ENCODE results near the gene CDO1. TPM values are rescaled to one million over a fixed set of nuclear protein-coding genes. Genes with fewer than 3 reads are reported as not detected.

The CDO1 gene
- total and polyA plus RNA-seq, 2 experiments from 2014 or later = 24.5 to 29.2 TPM

DNA sequence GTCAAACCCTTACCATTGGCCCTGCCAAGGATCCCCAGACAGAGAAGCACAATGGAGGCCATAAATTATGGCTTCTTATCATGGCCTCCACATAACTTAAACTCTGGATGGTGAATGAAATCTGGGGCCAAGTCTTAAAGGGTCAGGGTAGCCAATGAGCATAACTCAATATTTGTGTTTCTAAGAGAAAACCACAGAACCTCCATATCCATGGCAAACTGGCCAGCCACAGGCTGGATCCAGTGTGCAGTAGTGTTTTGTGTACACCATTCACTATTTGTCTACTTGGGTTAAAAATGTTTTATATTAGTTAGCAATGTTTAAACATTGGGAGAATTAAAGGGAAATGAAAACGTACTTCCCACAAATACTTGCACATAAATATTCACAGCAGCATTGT, 60.8 kb downstream of the CDO1 start (continued):
- no peak for TF ChIP-seq STAT1 (IDR thresholded peaks at IDR 0.05; ENCODE audit: unreplicated experiment)
- TF ChIP-seq ETS1 (IDR thresholded peaks at IDR 0.05) = no peak
- TF ChIP-seq CTCF (conservative IDR thresholded peaks at IDR 0.05; ENCODE audit: low read depth in 2 of 2) = no peak
- TF ChIP-seq ZNF331 (CRISPR knock-in tag; IDR thresholded peaks at IDR 0.05; ENCODE audit: low read depth) = no peak
- TF ChIP-seq JUNB (IDR thresholded peaks at IDR 0.05; ENCODE audit: unreplicated experiment) = no peak
- no peak for TF ChIP-seq ZNF114 (CRISPR knock-in tag; IDR thresholded peaks at IDR 0.05)
- no peak for TF ChIP-seq EZH2phosphoT487 (IDR thresholded peaks at IDR 0.05; ENCODE audit: unreplicated experiment)
- no peak for TF ChIP-seq EZH2 (IDR thresholded peaks at IDR 0.05; ENCODE audit: low read depth, unreplicated experiment)
- TF ChIP-seq, protein P1, sequence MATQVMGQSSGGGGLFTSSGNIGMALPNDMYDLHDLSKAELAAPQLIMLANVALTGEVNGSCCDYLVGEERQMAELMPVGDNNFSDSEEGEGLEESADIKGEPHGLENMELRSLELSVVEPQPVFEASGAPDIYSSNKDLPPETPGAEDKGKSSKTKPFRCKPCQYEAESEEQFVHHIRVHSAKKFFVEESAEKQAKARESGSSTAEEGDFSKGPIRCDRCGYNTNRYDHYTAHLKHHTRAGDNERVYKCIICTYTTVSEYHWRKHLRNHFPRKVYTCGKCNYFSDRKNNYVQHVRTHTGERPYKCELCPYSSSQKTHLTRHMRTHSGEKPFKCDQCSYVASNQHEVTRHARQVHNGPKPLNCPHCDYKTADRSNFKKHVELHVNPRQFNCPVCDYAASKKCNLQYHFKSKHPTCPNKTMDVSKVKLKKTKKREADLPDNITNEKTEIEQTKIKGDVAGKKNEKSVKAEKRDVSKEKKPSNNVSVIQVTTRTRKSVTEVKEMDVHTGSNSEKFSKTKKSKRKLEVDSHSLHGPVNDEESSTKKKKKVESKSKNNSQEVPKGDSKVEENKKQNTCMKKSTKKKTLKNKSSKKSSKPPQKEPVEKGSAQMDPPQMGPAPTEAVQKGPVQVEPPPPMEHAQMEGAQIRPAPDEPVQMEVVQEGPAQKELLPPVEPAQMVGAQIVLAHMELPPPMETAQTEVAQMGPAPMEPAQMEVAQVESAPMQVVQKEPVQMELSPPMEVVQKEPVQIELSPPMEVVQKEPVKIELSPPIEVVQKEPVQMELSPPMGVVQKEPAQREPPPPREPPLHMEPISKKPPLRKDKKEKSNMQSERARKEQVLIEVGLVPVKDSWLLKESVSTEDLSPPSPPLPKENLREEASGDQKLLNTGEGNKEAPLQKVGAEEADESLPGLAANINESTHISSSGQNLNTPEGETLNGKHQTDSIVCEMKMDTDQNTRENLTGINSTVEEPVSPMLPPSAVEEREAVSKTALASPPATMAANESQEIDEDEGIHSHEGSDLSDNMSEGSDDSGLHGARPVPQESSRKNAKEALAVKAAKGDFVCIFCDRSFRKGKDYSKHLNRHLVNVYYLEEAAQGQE (IDR thresholded peaks at IDR 0.05; ENCODE audit: unreplicated experiment) = no peak
- no peak for TF ChIP-seq POLR2AphosphoS5 (IDR thresholded peaks at IDR 0.05; ENCODE audit: low read depth)

Small RNA genes within 50 kb of the gene (small RNA-seq; reads per million reads assigned to genes)
- 1.4 reads per million, percentile 72 among the genes with 10 or more reads in this experiment for gene RNU2-49P (ENCODE audit: low replicate concordance)

Other genes with a start within 250 kb of the CDO1 start
- not detected in 2 replicates for gene TICAM2, start 214.2 kb downstream of the CDO1 start, total RNA-seq (2014; rRNA removed; shearing (Covaris generic))
- 1.0 and 1.4 TPM in 2 replicates for gene TICAM2, start 214.2 kb downstream of the CDO1 start, polyA plus RNA-seq (2016; fragmentation: Nextera tagmentation; extraction: Ambion mirVana)
- 104 and 158 TPM in 2 replicates for gene TMED7, start 190.6 kb downstream of the CDO1 start, total RNA-seq (2014; rRNA removed; shearing (Covaris generic))
- gene TMED7, start 190.6 kb downstream of the CDO1 start, polyA plus RNA-seq (2016; fragmentation: Nextera tagmentation; extraction: Ambion mirVana) = 30.2 and 31.7 TPM in 2 replicates
- gene ATG12, start 24.9 kb upstream of the CDO1 start, total RNA-seq (2014; rRNA removed; shearing (Covaris generic)) = 52.6 and 60.0 TPM in 2 replicates
- gene ATG12, start 24.9 kb upstream of the CDO1 start, polyA plus RNA-seq (2016; fragmentation: Nextera tagmentation; extraction: Ambion mirVana) = 92.5 and 109 TPM in 2 replicates
- gene AP3S1, start 25.3 kb upstream of the CDO1 start, total RNA-seq (2014; rRNA removed; shearing (Covaris generic)) = 232 and 321 TPM in 2 replicates
- gene AP3S1, start 25.3 kb upstream of the CDO1 start, polyA plus RNA-seq (2016; fragmentation: Nextera tagmentation; extraction: Ambion mirVana) = 135 and 143 TPM in 2 replicates
- gene LVRN, start 145.8 kb upstream of the CDO1 start, total RNA-seq (2014; rRNA removed; shearing (Covaris generic)) = 0.39 and 0.45 TPM in 2 replicates
- 0.24 and 0.31 TPM in 2 replicates for gene LVRN, start 145.8 kb upstream of the CDO1 start, polyA plus RNA-seq (2016; fragmentation: Nextera tagmentation; extraction: Ambion mirVana)
- gene ARL14EPL, start 215.8 kb upstream of the CDO1 start, total RNA-seq (2014; rRNA removed; shearing (Covaris generic)) = not detected in 2 replicates
- gene ARL14EPL, start 215.8 kb upstream of the CDO1 start, polyA plus RNA-seq (2016; fragmentation: Nextera tagmentation; extraction: Ambion mirVana) = not detected in 2 replicates

Data from GM23338 (cell line).